Urinary bladder (tissue), 4 donors: ENCODE measurements around the gene PBLD. TPM values are rescaled to one million over a fixed set of nuclear protein-coding genes. Genes with fewer than 3 reads are reported as not detected.
"Not testable (repeated sequence)": the region's sequence is repeated elsewhere in the genome, so short reads cannot be mapped to it uniquely, and the experiment has no call there.

Experiments
- DNase-seq: peaks from one replicate; pipeline ENCODE4 v3.0.0-alpha.2; 2015; ENCODE audit errors: extremely low spot score
- H3K27ac ChIP-seq: one replicate; pipeline ENCODE4 v1.5.1; 2013; ENCODE audit warnings: low read depth, mild to moderate bottlenecking, moderate library complexity
- H3K36me3 ChIP-seq: one replicate; pipeline ENCODE4 v1.6.1; 2013; ENCODE audit warnings: mild to moderate bottlenecking, moderate library complexity; ENCODE audit not compliant: insufficient read depth
- H3K4me1 ChIP-seq: one replicate; pipeline ENCODE4 v1.6.1; 2013; ENCODE audit warnings: mild to moderate bottlenecking, moderate library complexity; ENCODE audit not compliant: insufficient read depth
- H3K4me3 ChIP-seq: one replicate; pipeline ENCODE4 v1.5.1; 2013; ENCODE audit warnings: low read depth, low read length
- WGBS: extraction: QIAGEN DNeasy Blood & Tissue Kit; methylation state at CpG from one replicate; pipeline ENCODE4 v1.1.7; 2013; 5-methylcytosine and 5-hydroxymethylcytosine counted together
- polyA plus RNA-seq: library from polyadenylated mRNA; stranded (reverse); fragments of 200-250 nt; gene quantifications from one replicate; pipeline ENCODE4 v1.2.3, GENCODE V29; 2013
- total RNA-seq: library from RNA; depleted of rRNA; stranded (reverse); fragments of >200 nt; gene quantifications from one replicate; pipeline ENCODE4 v1.2.3, GENCODE V29; 2014
- donor health status: healthy with polysubstance abuse.
- donor health status: healthy.

PBLD gene
- total and polyA plus RNA-seq, 2 donors: 3.5 to 9.5 TPM

DNA sequence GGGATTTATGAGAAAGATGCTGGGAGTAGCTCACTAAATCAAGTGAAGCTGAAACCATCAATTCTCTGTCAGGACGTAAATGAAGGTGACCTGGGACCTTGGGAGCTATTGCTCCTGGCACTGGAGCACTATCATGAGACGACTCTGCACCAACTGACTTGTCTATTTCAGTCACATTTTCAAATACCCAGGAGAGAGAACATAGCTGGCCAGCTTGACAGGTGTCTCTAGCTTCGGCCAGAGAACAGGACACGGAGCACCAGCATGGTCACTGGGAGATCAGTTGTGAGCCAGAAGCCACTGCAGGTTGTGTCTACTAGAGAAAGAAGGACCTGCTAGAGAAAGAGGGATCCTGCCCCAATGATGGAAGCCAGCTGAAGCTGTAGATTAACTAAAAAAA lies 83.4 kb downstream of the PBLD start:
- DNase-seq: no peak
- Histone ChIP-seq H3K4me3 (no peak overlapping the region), H3K4me1 (no peaks in the 10 kb centered on the region), H3K27ac (no peak overlapping the region), H3K36me3 (no peaks in the 10 kb centered on the region)
- WGBS: 92% methylated on average over 4 of the region's 4 CpGs

- no peak overlapping the region for H3K27ac ChIP-seq
- H3K36me3 ChIP-seq: no peaks in the 10 kb centered on the region
- H3K4me1 ChIP-seq: no peaks in the 10 kb centered on the region
- DNase-seq: no peak
- no peak overlapping the region for H3K4me3 ChIP-seq
- WGBS: 85% methylated on average over 6 of the region's 6 CpGs
Measured at GRCh38 chr10:68247931-68248330, 84.8 kb downstream of the PBLD start.

DNA sequence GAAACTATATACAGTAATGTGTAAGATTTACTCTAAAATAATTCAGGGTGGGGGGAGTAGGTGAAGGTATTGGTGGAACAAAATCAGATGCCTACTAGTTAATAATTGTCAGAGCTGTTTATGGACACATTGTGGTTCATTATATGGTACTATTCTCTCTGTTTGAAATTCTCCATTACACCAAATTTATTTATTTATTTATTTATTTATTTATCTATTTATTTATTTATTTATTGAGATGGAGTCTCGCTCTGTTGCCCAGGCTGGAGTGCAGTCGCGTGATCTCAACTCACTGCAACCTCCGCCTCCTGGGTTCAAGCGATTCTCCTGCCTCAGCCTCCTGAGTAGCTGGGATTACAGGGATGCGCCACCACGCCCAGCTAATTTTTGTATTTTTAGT lies 86.3 kb downstream of the PBLD start:
- not testable (repeated sequence) for DNase-seq, H3K36me3 ChIP-seq, H3K27ac ChIP-seq, H3K4me3 ChIP-seq, H3K4me1 ChIP-seq
- WGBS: 92% methylated on average over 7 of the region's 7 CpGs

GRCh38 chr10:68242051-68242450 lies 90.7 kb downstream of the PBLD start:
- DNase-seq: no peak
- Histone ChIP-seq H3K4me3 (no peak overlapping the region), H3K36me3 (no peaks in the 10 kb centered on the region), H3K27ac (no peak overlapping the region), H3K4me1 (no peaks in the 10 kb centered on the region)
- 62% methylated on average over 2 of the region's 2 CpGs for WGBS

GRCh38 chr10:68239596-68240150 lies 93.1 kb downstream of the PBLD start:
- no peak for DNase-seq
- no peaks in the 10 kb centered on the region for H3K36me3 ChIP-seq
- no peaks in the 10 kb centered on the region for H3K4me1 ChIP-seq
- 53% methylated on average over 5 of the region's 5 CpGs for WGBS
- no peak overlapping the region for H3K4me3 ChIP-seq
- H3K27ac ChIP-seq: no peak overlapping the region

- 92% methylated on average over 5 of the region's 5 CpGs for WGBS
- no peak for DNase-seq
- Histone ChIP-seq H3K4me1 (no peaks in the 10 kb centered on the region), H3K27ac (no peak overlapping the region), H3K36me3 (no peaks in the 10 kb centered on the region), H3K4me3 (no peak overlapping the region)
Measured at GRCh38 chr10:68239069-68239468, 93.7 kb downstream of the PBLD start.

DNA sequence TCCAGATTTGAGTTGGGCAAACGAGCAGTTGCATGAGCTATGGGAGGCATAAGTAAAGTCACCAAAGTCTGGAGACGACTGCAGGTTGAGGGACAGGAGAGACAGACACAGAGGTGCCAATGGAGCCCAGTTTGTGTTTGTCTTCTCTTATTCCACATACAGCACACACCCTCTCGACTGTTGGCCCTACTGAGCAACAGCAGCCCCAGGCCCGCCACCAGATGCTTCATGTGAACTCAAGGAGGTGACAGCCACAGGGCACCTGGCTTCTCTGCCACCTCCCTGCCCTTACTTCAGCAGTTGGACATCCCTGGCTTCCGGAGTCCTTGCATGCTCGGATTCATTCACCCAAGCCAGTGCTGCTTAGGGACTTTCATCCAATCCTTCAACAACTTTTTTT lies 94.4 kb downstream of the PBLD start:
- Histone ChIP-seq H3K27ac (no peak overlapping the region), H3K36me3 (no peaks in the 10 kb centered on the region), H3K4me3 (no peak overlapping the region), H3K4me1 (no peaks in the 10 kb centered on the region)
- 83% methylated on average over 6 of the region's 6 CpGs for WGBS
- DNase-seq: no peak

- H3K4me1 ChIP-seq: no peaks in the 10 kb centered on the region
- no peak for DNase-seq
- 90% methylated on average over 3 of the region's 3 CpGs for WGBS
- H3K4me3 ChIP-seq: no peak overlapping the region
- H3K27ac ChIP-seq: no peak overlapping the region
- no peaks in the 10 kb centered on the region for H3K36me3 ChIP-seq
Measured at GRCh38 chr10:68237173-68237572, 95.6 kb downstream of the PBLD start.

DNA sequence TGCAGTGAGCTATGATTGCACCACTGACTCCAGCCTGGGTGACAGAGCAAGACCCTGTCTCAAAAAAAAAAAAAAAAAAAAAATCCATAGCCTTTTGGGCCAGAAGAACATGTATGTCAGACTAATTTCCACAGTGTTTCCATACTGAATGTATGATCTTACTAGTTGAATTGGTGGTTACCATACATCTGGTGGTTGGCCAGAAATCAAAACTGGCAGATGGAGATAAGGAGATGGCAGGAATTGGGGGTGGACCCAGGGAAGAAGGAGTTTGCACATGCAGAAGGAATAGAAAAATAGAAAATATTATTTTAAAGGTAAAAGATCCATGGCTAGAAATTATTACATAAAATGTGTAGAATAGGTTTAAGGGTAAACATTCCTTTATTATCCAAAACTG lies 97.1 kb downstream of the PBLD start:
- Histone ChIP-seq H3K4me3 (no peak overlapping the region), H3K27ac (no peak overlapping the region), H3K36me3 (no peaks in the 10 kb centered on the region), H3K4me1 (no peaks in the 10 kb centered on the region)
- DNase-seq: no peak

GRCh38 chr10:68235111-68235510 lies 97.6 kb downstream of the PBLD start:
- DNase-seq: no peak
- Histone ChIP-seq H3K36me3 (no peaks in the 10 kb centered on the region), H3K27ac (no peak overlapping the region), H3K4me3 (no peak overlapping the region), H3K4me1 (no peaks in the 10 kb centered on the region)
- WGBS: 73% methylated on average over 2 of the region's 2 CpGs

DNA sequence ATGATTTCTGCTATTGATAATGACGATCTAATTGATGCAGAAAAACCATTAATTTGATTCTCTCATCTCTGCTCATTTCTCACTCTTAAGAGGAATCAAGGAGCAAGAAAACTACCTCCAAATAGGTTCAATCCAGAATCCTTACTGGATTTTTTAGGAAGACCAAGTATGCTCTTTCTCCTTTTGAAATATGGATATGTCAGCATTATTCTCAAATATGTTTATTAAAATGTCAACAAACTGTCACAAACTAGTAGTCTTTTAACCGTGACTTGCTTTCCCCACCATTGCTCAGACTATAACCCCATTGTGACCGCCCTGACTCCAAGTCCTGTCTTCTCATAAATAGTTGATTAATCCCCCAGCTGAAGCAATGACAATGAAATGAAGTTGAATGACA lies 99.7 kb downstream of the PBLD start:
- no peak for DNase-seq
- no peak overlapping the region for H3K27ac ChIP-seq
- no peaks in the 10 kb centered on the region for H3K4me1 ChIP-seq
- no peaks in the 10 kb centered on the region for H3K36me3 ChIP-seq
- 87% methylated on average over 3 of the region's 3 CpGs for WGBS
- no peak overlapping the region for H3K4me3 ChIP-seq

Other genes starting within 250 kb of the PBLD start
- 3.1 TPM for gene MYPN, start 223.4 kb downstream of the PBLD start, total RNA-seq
- not detected for gene MYPN, start 223.4 kb downstream of the PBLD start, polyA plus RNA-seq
- not detected for gene ATOH7, start 100.8 kb downstream of the PBLD start, total RNA-seq
- 0.06 TPM for gene ATOH7, start 100.8 kb downstream of the PBLD start, polyA plus RNA-seq
- gene HNRNPH3, start 864 bp downstream of the PBLD start, total RNA-seq: 54.2 TPM
- gene HNRNPH3, start 864 bp downstream of the PBLD start, polyA plus RNA-seq: 209 TPM
- 82.3 TPM for gene RUFY2, start 74.3 kb upstream of the PBLD start, total RNA-seq
- 10.3 TPM for gene RUFY2, start 74.3 kb upstream of the PBLD start, polyA plus RNA-seq
- gene DNA2, start 139.0 kb upstream of the PBLD start, total RNA-seq: 16.8 TPM
- gene DNA2, start 139.0 kb upstream of the PBLD start, polyA plus RNA-seq: 1.1 TPM
- gene SLC25A16, start 194.6 kb upstream of the PBLD start, total RNA-seq: 30.7 TPM
- 6.7 TPM for gene SLC25A16, start 194.6 kb upstream of the PBLD start, polyA plus RNA-seq
- gene TET1, start 227.4 kb upstream of the PBLD start, total RNA-seq: 41.6 TPM
- 0.53 TPM for gene TET1, start 227.4 kb upstream of the PBLD start, polyA plus RNA-seq